SK-N-MC (cell line): Measurements from ENCODE around the gene KIF1C.

Experiments
- EZH2 ChIP-seq: fragments of 200-600 bp; sonication (generic); IDR thresholded peaks from one replicate; pipeline ENCODE4 v1.6.1; 2017; ENCODE audit warnings: antibody characterized with exemption
- FOXP2 ChIP-seq: optimal IDR thresholded peaks from 2 replicates; pipeline ENCODE3; 2011; ENCODE audit warnings: mild to moderate bottlenecking, moderate library complexity; ENCODE audit not compliant: insufficient read depth; ENCODE audit errors: extremely low read length, control extremely low read depth
- POLR2AphosphoS5 ChIP-seq: IDR thresholded peaks from 2 replicates; pipeline ENCODE4 v1.6.1; 2012; ENCODE audit warnings: mild to moderate bottlenecking, low read depth, low read length, borderline replicate concordance

GRCh38 chr17:4949321-4950074, 48.3 kb upstream of the KIF1C start:
- TF ChIP-seq POLR2AphosphoS5 (no peak; the same call in 1 of the 2 replicates), EZH2 (no peak), FOXP2 (no peak)
